SIG-M5 treated with dmso at 0.1 percent for 504 hours (cell line): ENCODE data around the gene KCNN1.
"Not testable (repeated sequence)": the region's sequence is repeated elsewhere in the genome, so short reads cannot be mapped to it uniquely, and the experiment has no call there.

Experiments used
- DNase-seq: peaks from one replicate; lab custom pipeline; 2025; ENCODE audit not compliant: unreplicated experiment; lab: John Stamatoyannopoulos, UW

The KCNN1 gene

DNA sequence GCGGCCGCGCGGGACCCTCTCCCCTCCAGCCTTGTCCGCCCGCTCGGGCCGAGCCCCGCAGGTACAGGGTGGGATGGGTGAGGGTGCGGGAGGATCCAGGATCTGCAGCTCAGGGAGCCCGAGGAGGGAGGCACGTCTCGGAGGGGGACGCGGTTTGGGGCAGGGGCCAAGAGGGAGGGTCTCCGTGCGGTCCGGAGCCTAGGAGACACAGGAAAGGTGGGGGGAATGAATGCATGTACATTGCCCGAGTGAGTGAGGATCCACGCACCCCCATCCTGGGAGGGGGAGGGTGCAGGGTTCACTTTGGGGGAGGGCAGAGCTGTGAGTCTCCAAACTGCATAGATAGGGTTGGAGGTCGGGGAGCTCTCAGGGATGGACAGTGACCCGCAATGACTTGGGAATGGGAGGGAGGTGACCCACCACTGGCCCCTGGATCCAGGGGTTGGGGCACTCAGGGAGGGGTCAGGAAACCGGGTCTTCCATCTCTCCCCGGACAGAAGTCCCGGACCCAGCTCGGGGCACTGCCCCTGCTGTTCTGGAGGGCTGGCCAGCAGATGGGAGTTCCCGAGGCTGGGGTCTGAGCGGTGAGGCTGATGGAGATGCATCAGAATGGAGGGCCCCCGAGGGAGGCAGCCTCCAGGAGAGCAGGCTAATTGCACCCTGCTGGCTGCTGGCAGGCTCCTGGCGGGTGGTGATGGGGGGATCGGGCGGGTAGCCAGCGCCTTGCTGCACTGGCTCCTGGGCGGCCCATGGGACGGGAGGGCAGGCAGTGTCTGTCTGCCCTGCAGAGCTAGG lies 547 bp downstream of the KCNN1 start:
- no peak for DNase-seq

DNA sequence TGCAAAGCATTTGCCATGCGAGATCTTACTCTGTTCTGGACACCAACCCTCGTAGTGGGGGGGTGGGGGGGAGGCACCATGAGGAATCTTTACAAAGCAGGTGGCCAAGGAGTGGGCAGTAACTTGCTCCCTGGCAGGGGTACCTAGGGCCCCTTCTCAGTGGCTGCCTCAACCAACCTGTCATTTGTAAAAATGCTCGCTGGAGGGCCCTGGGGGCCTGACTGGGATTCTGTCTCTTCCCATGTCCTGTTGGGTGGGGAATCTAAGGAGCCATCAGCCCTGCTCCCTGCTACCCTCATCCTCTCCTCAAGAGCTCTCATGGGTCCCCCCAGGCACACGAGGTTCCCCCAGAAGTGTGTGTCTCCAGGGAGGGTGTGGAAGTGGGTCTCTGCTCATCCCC lies 1.5 kb downstream of the KCNN1 start:
- no peak for DNase-seq

DNA sequence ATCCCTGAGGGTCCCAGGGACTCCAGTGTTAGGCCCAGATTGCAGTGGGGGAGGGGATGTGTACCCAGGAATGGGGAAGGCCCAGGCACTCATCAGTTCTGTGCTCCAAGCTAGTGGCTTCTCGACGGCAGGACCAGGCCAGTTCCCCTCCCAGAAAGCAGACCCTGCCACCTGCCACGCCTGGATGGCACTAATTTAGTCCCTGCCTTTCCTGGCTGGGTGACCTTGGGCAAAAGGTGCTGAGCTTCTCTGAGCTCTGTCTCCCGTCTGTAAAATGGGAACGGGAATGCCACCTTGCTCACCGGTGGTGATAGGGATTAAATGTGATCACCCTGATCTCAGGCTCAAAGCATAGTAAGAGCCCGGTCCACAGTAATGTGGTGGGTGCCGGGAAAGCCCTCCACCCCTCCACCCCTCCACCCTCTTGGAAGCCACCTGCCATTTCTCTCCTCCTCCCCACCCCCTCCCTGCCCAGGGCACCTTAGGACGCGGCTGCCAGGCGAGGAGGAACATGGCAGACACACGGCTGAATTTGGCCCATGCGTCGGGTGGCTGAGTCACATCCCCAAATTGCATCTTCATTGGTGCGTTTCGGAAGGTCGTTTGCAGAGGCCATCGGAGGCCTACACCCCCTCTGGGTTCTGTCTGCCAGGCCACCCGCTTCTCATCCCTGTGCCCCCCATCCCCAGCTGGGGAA lies 2.3 kb downstream of the KCNN1 start:
- DNase-seq: no peak

DNA sequence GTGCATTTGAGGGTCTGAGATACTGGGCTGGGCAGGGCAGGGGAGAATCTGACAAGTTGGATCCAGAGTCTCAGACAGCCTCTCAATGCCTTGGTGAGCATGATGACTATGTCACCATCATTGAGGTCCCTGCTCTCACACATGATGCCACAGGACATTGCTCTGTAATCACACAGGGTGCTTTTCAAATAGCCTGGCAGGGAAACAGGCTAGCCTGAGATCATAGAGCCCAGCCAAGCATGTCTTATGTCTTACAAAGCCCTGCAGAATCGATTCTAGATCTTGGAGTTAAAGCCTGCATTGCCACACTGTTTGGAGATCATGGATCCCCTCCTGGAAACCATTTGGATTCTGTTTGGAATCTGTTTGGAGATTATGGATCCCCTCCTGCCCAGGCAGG lies 5.3 kb downstream of the KCNN1 start:
- no peak for DNase-seq

DNA sequence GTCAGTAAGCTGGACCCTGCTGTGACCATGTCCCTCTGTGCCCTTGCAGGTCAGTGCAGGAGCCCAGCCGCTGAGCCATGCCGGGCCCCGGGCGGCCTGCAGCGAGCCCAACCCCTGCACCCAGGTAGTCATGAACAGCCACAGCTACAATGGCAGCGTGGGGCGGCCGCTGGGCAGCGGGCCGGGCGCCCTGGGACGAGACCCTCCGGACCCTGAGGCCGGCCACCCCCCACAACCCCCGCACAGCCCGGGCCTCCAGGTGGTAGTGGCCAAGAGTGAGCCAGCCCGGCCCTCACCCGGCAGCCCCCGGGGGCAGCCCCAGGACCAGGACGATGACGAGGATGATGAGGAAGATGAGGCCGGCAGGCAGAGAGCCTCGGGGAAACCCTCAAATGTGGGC lies 6.9 kb downstream of the KCNN1 start:
- no peak for DNase-seq

DNA sequence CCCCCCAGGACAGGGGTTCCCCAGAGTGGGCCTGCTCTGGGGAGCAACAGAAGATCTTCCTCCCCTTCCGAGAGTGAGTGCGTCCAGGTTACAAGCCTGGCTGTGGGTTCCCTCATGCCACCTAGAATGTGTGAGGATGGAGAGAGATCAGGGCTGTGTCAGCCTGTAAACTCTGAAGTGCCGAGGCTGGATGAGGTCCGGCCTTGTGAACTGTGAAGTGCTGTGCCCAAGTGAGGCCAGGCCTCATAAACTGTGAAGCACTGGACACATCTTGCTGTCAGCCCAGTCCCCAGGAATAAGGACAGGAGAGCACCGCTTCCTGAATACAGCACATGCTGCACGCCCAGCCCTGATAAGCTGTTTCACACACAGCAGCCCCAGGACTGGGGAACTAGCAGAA lies 7.6 kb downstream of the KCNN1 start:
- DNase-seq: no peak

DNA sequence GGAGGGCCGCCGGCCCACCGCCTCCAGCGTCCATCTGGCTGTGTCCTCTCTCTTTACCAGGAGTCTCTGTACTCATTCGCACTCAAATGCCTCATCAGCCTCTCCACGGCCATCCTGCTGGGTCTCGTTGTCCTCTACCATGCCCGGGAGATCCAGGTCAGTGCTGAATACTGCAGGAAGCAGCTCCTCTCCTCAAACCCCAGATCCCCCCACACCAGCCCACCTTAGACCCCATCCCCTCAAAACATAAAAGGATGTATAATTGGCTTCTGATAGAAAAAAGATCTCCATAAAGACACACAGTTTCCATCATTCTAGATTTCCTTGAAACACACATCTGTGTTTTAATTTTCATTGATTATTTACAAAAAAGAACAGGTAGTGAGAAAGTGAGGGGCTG lies 8.1 kb downstream of the KCNN1 start:
- DNase-seq: no peak

DNA sequence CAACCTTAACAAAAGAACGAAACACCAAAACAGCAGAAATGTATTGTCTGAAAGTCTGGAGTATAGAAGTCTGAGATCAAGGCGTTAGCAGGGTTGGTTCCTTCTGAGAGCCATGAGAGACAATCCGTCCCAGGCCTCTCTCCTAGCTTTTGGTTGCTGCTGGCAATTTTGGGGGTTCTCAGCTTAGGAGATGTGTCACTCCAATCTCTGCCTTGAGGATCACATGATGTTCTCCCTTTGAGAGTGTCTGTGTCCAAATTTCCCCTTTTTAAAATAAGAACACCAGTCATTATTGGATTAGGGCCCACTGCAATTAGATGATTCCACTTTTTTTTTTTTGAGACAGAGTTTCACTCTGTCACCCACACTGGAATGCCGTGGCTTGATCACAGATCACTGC lies 10.1 kb downstream of the KCNN1 start:
- no peak for DNase-seq

DNA sequence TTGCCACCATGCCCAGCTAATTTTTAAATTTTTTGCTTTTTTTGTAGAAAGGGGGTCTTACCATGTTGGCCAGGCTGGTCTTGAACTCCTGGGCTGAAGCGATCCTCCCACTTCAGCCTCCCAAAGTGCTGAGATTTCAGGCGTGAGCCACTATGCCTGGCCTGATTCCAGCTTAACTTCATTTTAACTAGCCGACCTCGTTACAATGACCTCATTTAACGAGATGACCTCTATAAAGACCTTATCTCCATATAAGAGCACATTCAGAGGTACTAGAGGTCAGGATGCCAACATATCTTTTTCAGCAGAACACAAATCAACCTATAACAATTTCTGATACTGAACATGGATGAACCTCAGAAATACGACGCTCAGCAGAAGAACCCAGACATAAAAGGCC lies 10.6 kb downstream of the KCNN1 start:
- DNase-seq: no peak

DNA sequence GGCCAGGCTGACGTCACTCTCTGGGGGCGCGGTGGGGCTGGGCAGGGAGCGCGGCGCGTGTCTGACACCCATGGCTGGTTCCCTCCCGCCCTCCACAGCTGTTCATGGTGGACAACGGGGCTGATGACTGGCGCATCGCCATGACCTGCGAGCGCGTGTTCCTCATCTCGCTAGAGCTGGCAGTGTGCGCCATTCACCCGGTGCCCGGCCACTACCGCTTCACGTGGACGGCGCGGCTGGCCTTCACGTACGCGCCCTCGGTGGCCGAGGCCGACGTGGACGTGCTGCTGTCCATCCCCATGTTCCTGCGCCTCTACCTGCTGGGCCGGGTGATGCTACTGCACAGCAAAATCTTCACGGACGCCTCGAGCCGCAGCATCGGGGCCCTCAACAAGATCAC lies 14.7 kb downstream of the KCNN1 start:
- DNase-seq: no peak

DNA sequence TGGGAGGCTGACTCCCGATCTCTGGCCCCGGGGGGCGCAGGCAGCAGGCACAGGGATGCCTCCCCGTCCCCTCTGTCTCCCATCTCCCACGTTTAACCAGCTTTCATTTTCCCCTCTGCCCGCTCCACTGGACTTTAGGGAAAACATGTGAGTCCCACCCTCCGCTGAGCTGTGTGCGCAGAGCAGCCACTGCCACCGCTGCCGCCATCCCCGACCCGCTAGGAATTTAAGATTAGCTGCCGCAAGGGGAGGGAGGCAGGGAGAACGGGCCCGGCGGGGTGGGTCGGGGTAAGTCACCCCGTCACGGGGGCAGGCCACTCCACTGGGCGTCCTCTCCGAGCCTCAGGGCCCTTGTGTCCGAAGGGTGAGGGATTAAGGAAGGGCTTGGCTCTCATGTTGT lies 15.5 kb downstream of the KCNN1 start:
- DNase-seq: no peak

DNA sequence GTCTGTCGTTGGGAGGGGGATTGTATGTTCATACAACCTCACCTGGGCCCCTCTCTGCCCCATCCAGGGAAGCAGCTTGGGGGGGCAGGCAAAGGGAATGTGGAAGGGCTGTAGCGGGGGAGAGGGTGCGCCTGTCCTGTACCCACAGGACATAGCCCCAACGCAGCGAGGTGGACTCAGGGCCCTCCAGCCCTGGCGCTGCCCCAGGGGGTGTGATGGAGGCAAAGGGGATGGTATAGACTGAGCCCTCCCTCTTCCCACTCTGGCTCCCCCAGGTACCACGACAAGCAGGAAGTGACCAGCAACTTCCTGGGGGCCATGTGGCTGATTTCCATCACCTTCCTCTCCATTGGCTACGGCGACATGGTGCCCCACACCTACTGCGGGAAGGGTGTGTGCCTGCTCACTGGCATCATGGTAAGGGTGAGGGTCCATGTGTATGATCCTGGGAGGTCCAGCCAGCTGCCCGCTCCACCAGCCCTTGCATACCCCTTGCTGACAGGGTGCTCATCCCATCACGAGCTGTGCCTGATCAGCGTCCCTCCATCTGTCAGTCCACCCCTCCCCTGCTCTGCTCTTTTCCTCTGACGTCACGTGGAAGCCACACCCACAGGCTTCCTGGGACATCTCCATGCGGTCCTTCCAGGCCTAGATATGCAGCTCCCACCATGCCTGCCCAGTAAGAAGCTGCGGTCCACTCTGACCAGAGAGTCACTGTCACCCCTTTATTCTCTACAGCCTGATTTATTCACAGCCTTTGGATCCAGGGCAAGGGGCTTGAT lies 18.3 kb downstream of the KCNN1 start:
- DNase-seq: no peak

DNA sequence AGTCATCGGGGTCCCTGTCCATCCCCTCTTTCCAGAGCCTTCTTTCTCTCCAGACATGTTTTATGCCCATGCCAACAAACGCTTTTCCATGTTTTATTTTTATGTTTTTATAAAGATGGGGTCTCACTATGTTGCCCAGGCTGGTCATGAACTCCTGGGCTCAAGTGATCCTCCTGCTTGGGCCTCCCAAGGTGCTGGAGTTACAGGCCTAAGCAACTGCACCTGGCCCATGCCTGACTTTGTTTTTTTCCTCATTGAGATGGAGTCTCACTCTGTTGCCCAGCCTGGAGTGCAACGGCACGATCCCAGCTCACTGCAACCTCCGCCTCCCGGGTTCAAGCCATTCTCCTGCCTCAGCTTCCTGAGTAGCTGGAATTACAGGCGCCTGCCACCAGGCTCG lies 19.7 kb downstream of the KCNN1 start:
- DNase-seq: not testable (repeated sequence)

DNA sequence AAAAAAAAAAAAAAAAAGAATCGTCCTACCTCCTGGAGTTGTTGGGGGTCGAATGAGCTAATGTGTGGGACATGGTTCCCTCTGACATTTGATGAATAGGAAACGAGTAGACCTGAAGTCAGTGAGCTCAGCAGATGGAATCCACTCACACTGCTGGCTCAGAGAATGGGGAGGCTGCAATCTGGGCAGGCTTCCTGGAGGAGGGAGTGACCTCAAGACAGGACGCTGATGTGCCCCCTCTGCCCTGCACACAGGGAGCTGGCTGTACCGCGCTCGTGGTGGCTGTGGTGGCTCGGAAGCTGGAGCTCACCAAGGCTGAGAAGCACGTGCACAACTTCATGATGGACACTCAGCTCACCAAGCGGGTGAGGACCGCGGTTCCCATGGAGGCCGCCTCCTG lies 21.3 kb downstream of the KCNN1 start:
- DNase-seq: no peak

DNA sequence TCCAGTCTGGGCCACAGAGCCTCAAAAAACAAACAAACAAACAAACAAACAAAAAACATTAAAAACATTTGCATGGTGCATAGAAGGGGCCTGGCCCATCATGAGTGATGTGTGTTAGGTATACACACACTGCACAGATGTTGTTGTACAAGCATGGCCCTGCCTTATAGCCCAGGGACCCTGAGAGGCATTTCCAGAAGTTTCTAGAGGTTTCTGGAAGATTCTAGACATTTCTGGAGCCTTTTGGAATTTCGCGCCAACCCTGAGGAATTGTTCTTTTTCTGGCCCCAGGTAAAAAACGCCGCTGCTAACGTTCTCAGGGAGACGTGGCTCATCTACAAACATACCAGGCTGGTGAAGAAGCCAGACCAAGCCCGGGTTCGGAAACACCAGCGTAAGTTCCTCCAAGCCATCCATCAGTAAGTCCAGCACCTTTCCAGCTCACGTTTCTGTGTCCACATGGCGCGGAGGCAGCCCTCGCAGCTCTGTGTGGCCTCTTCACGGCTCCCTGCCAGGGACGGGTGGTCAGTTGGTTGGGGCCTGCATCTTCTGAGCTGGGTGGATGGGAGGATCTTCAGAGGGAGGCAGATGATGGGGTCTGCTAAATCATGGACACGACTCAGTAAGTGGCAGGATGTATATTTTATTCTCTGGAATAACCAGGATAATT lies 22.7 kb downstream of the KCNN1 start:
- no peak for DNase-seq

DNA sequence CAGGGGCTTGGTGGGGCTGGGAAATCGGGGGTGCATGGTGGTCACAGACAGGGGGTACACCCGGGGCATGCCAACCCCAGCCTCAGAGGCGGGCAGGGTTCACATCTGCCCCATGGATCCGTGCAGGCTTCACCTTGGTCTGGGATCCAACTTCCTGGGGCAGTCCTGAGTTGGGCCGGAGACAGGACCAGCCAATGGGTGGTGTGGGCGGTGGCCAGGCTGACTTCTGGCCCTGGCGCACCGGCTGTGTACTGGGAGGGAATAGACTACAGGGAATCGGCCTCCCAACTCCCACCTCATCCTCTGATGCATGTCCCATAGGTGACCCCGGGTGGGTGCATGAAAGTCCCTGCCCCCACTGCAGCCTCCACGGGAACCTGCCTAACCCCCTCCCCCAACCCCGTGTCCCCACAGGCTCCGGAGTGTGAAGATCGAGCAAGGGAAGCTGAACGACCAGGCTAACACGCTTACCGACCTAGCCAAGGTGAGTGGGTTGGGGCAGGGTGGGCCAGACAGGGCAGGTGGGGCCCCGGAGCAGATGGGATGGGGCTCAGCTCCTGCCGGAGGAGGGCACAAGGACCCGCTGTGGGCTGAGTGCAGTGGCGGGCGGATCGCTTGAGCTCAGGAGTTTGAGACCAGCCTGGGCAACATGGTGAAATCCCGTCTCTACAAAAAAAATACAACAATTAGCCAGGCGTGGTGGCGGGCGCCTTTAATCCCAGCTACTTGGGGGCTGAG lies 26.3 kb downstream of the KCNN1 start:
- no peak for DNase-seq

DNA sequence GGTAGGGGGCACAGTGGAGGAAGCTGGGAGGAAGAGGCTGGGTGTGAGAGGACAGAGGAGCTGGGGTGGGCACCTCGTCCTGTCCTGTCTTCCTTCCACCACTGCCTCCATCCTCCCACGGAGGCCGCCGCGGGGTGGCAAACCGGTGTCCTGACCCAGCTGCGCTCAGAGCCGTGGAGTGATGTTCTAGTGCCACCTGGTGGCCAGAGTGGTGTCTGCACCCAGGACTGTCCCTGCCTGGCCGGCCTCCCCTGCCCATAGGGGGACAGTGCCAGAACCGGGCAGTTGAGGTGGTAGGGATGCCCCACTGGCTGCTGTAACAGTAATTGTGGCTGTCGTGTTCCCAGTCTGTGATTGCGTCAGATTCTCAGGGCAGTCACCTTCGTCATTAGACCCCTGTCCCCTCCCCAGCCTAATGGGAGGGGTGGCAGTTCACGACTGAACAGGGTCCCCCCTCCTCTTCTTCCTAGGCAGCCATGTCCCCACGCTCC lies 30.0 kb downstream of the KCNN1 start:
- DNase-seq: peak; percentile 57

DNA sequence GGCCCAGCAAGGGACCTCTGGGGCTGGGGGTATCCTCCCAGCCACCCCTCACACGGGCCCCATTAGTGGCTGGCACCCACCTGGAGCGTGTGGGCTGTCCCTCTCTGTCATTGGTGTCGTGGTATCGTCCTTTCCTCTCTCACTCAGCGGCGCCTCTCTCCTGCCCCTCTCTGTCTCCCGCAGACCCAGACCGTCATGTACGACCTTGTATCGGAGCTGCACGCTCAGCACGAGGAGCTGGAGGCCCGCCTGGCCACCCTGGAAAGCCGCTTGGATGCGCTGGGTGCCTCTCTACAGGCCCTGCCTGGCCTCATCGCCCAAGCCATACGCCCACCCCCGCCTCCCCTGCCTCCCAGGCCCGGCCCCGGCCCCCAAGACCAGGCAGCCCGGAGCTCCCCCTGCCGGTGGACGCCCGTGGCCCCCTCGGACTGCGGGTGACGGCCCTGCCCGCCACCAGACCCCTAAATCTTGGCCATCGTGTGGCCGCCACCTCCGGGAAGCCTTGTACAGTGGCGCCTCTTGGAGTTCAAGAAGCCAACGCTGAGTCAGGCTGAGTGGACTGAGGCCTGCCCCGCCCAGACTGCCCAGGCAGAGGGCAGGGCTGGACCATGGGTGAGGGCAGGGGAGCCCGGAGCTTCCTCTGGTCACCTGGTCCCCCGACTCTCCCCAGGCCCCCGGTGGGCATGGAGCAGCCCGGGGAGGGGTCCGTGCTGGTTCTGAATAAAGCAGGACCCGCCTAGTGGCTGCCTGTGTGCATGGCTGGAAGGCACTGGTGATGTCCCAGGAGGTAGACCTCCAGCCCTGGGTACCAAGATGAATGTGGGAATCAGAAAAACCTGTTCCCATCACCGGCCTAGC lies 31.3 kb downstream of the KCNN1 start:
- DNase-seq: peak; percentile 7

DNA sequence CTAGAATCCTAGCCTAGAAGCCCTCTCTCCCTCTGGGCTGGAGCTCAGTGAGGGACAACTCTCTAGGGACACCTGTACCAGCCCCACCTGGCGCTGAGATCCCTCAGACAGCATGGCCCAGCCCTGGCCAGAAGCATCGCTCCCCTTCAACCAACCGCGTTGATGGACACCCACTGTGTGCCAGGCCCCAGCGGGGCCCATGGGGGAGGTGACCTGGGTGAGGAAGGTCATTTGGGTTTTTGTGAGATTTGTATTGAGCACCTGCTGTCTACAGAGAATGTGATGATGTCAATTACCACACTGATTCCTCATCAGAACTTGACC lies 31.9 kb downstream of the KCNN1 start:
- DNase-seq: no peak
